ENCODE data around the gene RASD2. TPM values are rescaled to one million over a fixed set of nuclear protein-coding genes. Genes with fewer than 3 reads are reported as not detected.

Gene RASD2
- total RNA-seq, 1 donor from 2014 or later, result 0.16 TPM

- Mint-ChIP-seq H3K9me3 (ENCODE audit: unreplicated experiment) (peaks cover 2% of the 10 kb centered on the region), H3K27ac (ENCODE audit: unreplicated experiment) (no peak overlapping the region), H3K36me3 (ENCODE audit: low read depth, unreplicated experiment) (no peaks in the 10 kb centered on the region), H3K27me3 (ENCODE audit: low read depth, unreplicated experiment) (peaks cover 33% of the 10 kb centered on the region), H3K4me3 (ENCODE audit: unreplicated experiment) (no peak overlapping the region), H3K4me1 (ENCODE audit: low read depth, unreplicated experiment) (peaks cover 28% of the 10 kb centered on the region)
- no peak overlapping the region for H3K4me3 ChIP-seq (ENCODE audit: insufficient read depth, low read depth, low read length)
- FAIRE-seq (no peak), DNase-seq (ENCODE audit: low read depth) (no peak)
- no peaks in the 10 kb centered on the region for H4K20me1 ChIP-seq (ENCODE audit: insufficient read depth, low read length)
- no peaks in the 10 kb centered on the region for H3K27me3 ChIP-seq (ENCODE audit: insufficient read depth, low read length)
- peaks cover 39% of the 10 kb centered on the region for H3K4me1 ChIP-seq (ENCODE audit: insufficient read depth, low read length)
- no peak overlapping the region for H2AFZ ChIP-seq (ENCODE audit: low read depth, low read length)
- no peak overlapping the region for H3K27ac ChIP-seq (ENCODE audit: low read depth, low read length)
- no peak for TF ChIP-seq EZH2 (IDR thresholded peaks at IDR 0.05; ENCODE audit: insufficient read depth, low read length)
- no peak for TF ChIP-seq CTCF (IDR thresholded peaks at IDR 0.05; ENCODE audit: insufficient read depth, low read depth, low read length)
- H3K79me2 ChIP-seq (ENCODE audit: insufficient read depth, low read length), result no peaks in the 10 kb centered on the region
- H3K36me3 ChIP-seq (ENCODE audit: insufficient read depth, low read length), result no peaks in the 10 kb centered on the region
- H3K9ac ChIP-seq (ENCODE audit: low read length), result no peak overlapping the region
- H3K9me3 ChIP-seq (ENCODE audit: insufficient read depth, low read depth, low read length), result peaks cover 4% of the 10 kb centered on the region
- H3K4me2 ChIP-seq (ENCODE audit: low read length), result no peak overlapping the region
Observed at GRCh38 chr22:35558719-35559118, 18.1 kb downstream of the RASD2 start.

- peaks cover 2% of the 10 kb centered on the region for H3K9me3 Mint-ChIP-seq (ENCODE audit: unreplicated experiment)
- H3K36me3 Mint-ChIP-seq (ENCODE audit: low read depth, unreplicated experiment), result no peaks in the 10 kb centered on the region
- no peak overlapping the region for H3K27ac Mint-ChIP-seq (ENCODE audit: unreplicated experiment)
- H3K27me3 Mint-ChIP-seq (ENCODE audit: low read depth, unreplicated experiment), result peaks cover 31% of the 10 kb centered on the region
- DNase-seq (ENCODE audit: low read depth) (peak; percentile 56), FAIRE-seq (no peak)
- Histone ChIP-seq H4K20me1 (ENCODE audit: insufficient read depth, low read length) (no peaks in the 10 kb centered on the region), H3K36me3 (ENCODE audit: insufficient read depth, low read length) (no peaks in the 10 kb centered on the region), H3K9me3 (ENCODE audit: insufficient read depth, low read depth, low read length) (peaks cover 4% of the 10 kb centered on the region), H3K27me3 (ENCODE audit: insufficient read depth, low read length) (no peaks in the 10 kb centered on the region), H3K4me2 (ENCODE audit: low read length) (no peak overlapping the region), H3K27ac (ENCODE audit: low read depth, low read length) (no peak overlapping the region), H3K4me3 (ENCODE audit: insufficient read depth, low read depth, low read length) (no peak overlapping the region), H2AFZ (ENCODE audit: low read depth, low read length) (no peak overlapping the region), H3K79me2 (ENCODE audit: insufficient read depth, low read length) (no peaks in the 10 kb centered on the region), H3K4me1 (ENCODE audit: insufficient read depth, low read length) (peaks cover 34% of the 10 kb centered on the region), H3K9ac (ENCODE audit: low read length) (no peak overlapping the region)
- peaks cover 28% of the 10 kb centered on the region for H3K4me1 Mint-ChIP-seq (ENCODE audit: low read depth, unreplicated experiment)
- H3K4me3 Mint-ChIP-seq (ENCODE audit: unreplicated experiment), result no peak overlapping the region
- TF ChIP-seq CTCF (IDR thresholded peaks at IDR 0.05; ENCODE audit: insufficient read depth, low read depth, low read length) (no peak), EZH2 (IDR thresholded peaks at IDR 0.05; ENCODE audit: insufficient read depth, low read length) (no peak)
Observed at GRCh38 chr22:35559354-35560005, 18.8 kb downstream of the RASD2 start.

- peak; percentile 71 for DNase-seq (ENCODE audit: low read depth)
- Histone ChIP-seq H3K27ac (ENCODE audit: low read depth, low read length) (no peak overlapping the region), H3K36me3 (ENCODE audit: insufficient read depth, low read length) (no peaks in the 10 kb centered on the region), H3K9me3 (ENCODE audit: insufficient read depth, low read depth, low read length) (peaks cover 4% of the 10 kb centered on the region), H3K4me3 (ENCODE audit: insufficient read depth, low read depth, low read length) (no peak overlapping the region), H3K79me2 (ENCODE audit: insufficient read depth, low read length) (no peaks in the 10 kb centered on the region), H3K9ac (ENCODE audit: low read length) (no peak overlapping the region), H3K4me1 (ENCODE audit: insufficient read depth, low read length) (peaks cover 30% of the 10 kb centered on the region), H4K20me1 (ENCODE audit: insufficient read depth, low read length) (no peaks in the 10 kb centered on the region), H2AFZ (ENCODE audit: low read depth, low read length) (no peak overlapping the region), H3K27me3 (ENCODE audit: insufficient read depth, low read length) (no peaks in the 10 kb centered on the region), H3K4me2 (ENCODE audit: low read length) (no peak overlapping the region)
- H3K27ac Mint-ChIP-seq (ENCODE audit: unreplicated experiment), result no peak overlapping the region
- H3K36me3 Mint-ChIP-seq (ENCODE audit: low read depth, unreplicated experiment), result no peaks in the 10 kb centered on the region
- H3K9me3 Mint-ChIP-seq (ENCODE audit: unreplicated experiment), result peaks cover 2% of the 10 kb centered on the region
- TF ChIP-seq EZH2 (IDR thresholded peaks at IDR 0.05; ENCODE audit: insufficient read depth, low read length) (no peak), CTCF (IDR thresholded peaks at IDR 0.05; ENCODE audit: insufficient read depth, low read depth, low read length) (no peak)
- peaks cover 28% of the 10 kb centered on the region for H3K4me1 Mint-ChIP-seq (ENCODE audit: low read depth, unreplicated experiment)
- FAIRE-seq, result peak; percentile 56
- no peak overlapping the region for H3K4me3 Mint-ChIP-seq (ENCODE audit: unreplicated experiment)
- H3K27me3 Mint-ChIP-seq (ENCODE audit: low read depth, unreplicated experiment), result peaks cover 26% of the 10 kb centered on the region
Observed at GRCh38 chr22:35560366-35560765, 19.7 kb downstream of the RASD2 start.

All from astrocyte (in vitro differentiated cells and primary cell).